Thymus (tissue), 11 donors: ENCODE measurements around the gene KAZN. TPM values are rescaled to one million over a fixed set of nuclear protein-coding genes. Genes with fewer than 3 reads are reported as not detected.

Experiments used
- DNase-seq, 9 donors: peaks; one replicate each; pipeline ENCODE4 v3.0.0-alpha.2; 2013; ENCODE audit warnings: low spot score in 9 of 9, low read depth in 6 of 9, missing footprints in 1 of 9
- H3K27ac ChIP-seq, 2 donors: one replicate each; pipeline ENCODE4 v1.5.1; 2013; ENCODE audit warnings: control low read depth in 1 of 2, low read depth in 1 of 2, low read length in 1 of 2, mild to moderate bottlenecking in 1 of 2, moderate library complexity in 1 of 2
- H3K27me3 ChIP-seq, 2 donors: one replicate each; pipeline ENCODE4 v1.5.1; 2013; ENCODE audit warnings: low read length in 1 of 2; ENCODE audit not compliant: control insufficient read depth in 2 of 2, insufficient read depth in 1 of 2
- H3K36me3 ChIP-seq, 2 donors: one replicate each; pipeline ENCODE4 v1.5.1; 2013; ENCODE audit warnings: low read length in 1 of 2, mild to moderate bottlenecking in 1 of 2, moderate library complexity in 1 of 2; ENCODE audit not compliant: control insufficient read depth in 2 of 2, insufficient read depth in 2 of 2
- H3K4me1 ChIP-seq, 2 donors: one replicate each; pipeline ENCODE4 v1.5.1; 2013; ENCODE audit warnings: low read length in 2 of 2; ENCODE audit not compliant: control insufficient read depth in 2 of 2, insufficient read depth in 2 of 2
- H3K4me3 ChIP-seq, 2 donors: one replicate each; pipeline ENCODE4 v1.5.1; 2013; ENCODE audit warnings: low read length in 2 of 2, control low read depth in 1 of 2, mild to moderate bottlenecking in 1 of 2
- H3K9me3 ChIP-seq, 2 donors: one replicate each; pipeline ENCODE4 v1.5.1; 2013; ENCODE audit warnings: low read length in 1 of 2, mild to moderate bottlenecking in 1 of 2; ENCODE audit not compliant: control insufficient read depth in 2 of 2, insufficient read depth in 1 of 2
- WGBS: extraction: QIAGEN DNeasy Blood & Tissue Kit; methylation state at CpG from one replicate; pipeline ENCODE4 v1.1.7; 2013; 5-methylcytosine and 5-hydroxymethylcytosine counted together
- polyA plus RNA-seq: library from polyadenylated mRNA; stranded (reverse); fragments of 200-250 nt; gene quantifications from one replicate; pipeline ENCODE4 v1.2.3, GENCODE V29; 2013
- total RNA-seq: library from RNA; stranded (reverse); fragments of 120-200 nt; gene quantifications from one replicate; pipeline ENCODE4 v1.2.4, GENCODE V29; 2013
- donor health status: healthy.

Gene KAZN
- total and polyA plus RNA-seq, 2 donors: 1.3 to 5.7 TPM

DNA sequence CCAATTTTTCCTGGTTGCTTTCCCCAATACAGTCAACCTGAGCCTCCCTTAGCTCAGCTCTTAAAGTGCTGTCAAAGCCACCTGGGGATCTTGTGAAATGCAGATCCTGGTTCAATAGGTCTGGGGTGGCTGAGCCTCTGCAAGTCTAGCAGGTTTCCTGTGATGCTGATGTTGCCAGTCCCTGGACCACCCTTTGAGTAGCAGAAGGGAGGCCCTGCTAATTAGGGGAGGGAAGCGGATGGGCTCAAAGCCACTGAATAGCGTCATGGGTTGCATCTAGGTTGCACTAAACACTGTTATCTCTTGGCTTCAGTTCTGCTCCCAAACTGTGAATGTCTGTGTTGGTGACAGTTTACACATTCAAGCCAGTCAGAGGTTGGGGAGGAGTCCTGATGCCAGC, 127.2 kb downstream of the KAZN start:
- Histone ChIP-seq H3K36me3 (no peaks in the 10 kb centered on the region), H3K4me1 (no peaks in the 10 kb centered on the region), H3K4me3 (no peak overlapping the region), H3K27me3 (no peaks in the 10 kb centered on the region), H3K27ac (no peak overlapping the region), H3K9me3 (no peaks in the 10 kb centered on the region)
- WGBS: 97% methylated on average over 2 of the region's 2 CpGs
- no peak for DNase-seq

GRCh38 chr1:14726606-14727005, 128.1 kb downstream of the KAZN start:
- 97% methylated on average over 6 of the region's 6 CpGs for WGBS
- H3K4me1 ChIP-seq: no peaks in the 10 kb centered on the region
- DNase-seq: no peak
- H3K4me3 ChIP-seq: no peak overlapping the region
- no peaks in the 10 kb centered on the region for H3K36me3 ChIP-seq
- H3K27ac ChIP-seq: no peak overlapping the region
- H3K9me3 ChIP-seq: no peaks in the 10 kb centered on the region
- no peaks in the 10 kb centered on the region for H3K27me3 ChIP-seq

DNA sequence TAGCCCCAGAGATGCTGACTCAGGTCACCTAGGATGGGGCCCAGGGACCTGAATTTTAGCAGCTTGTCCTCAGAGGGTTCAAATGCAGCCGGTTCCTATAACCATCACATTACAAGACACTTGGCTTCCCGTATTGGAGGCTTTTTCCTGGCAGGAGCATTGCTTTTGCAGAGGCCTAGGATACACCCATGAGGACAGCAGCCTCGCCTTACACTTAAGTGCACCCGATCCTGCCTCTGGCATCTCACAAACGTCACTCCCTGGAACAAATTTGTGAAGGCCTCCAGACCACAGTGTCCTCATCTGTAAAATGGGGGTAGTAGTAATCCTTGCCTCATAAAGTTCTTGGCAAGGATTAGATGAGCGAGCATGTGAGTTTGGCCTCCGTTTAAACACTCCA, 130.0 kb downstream of the KAZN start:
- no peak for DNase-seq
- WGBS: 93% methylated on average over 7 of the region's 7 CpGs

GRCh38 chr1:14732728-14733047, 134.2 kb downstream of the KAZN start:
- Histone ChIP-seq H3K27me3 (no peaks in the 10 kb centered on the region), H3K4me1 (peaks cover 0 to 22% of the 10 kb centered on the region in 2 donors), H3K27ac (peak overlapping the region; percentile 64 to 68), H3K36me3 (no peaks in the 10 kb centered on the region), H3K9me3 (no peaks in the 10 kb centered on the region), H3K4me3 (no peak overlapping the region)
- no peak for DNase-seq
- 93% methylated on average over 5 of the region's 5 CpGs for WGBS

More for the DNA sequence above, 130.0 kb downstream of the KAZN start:
- Histone ChIP-seq H3K4me3 (no peak overlapping the region), H3K27ac (no peak overlapping the region), H3K9me3 (no peaks in the 10 kb centered on the region), H3K36me3 (no peaks in the 10 kb centered on the region), H3K27me3 (no peaks in the 10 kb centered on the region), H3K4me1 (peaks cover 0 to 4% of the 10 kb centered on the region in 2 donors)

GRCh38 chr1:14733048-14733778, 134.7 kb downstream of the KAZN start:
- H3K36me3 ChIP-seq: no peaks in the 10 kb centered on the region
- WGBS: 78% methylated on average over 21 of the region's 21 CpGs
- peak overlapping the region; percentile 69 to 76 for H3K27ac ChIP-seq
- DNase-seq: peak in 2 of 9 donors; percentile 21 to 47
- H3K4me1 ChIP-seq: peaks cover 0 to 27% of the 10 kb centered on the region in 2 donors
- no peaks in the 10 kb centered on the region for H3K27me3 ChIP-seq
- no peak overlapping the region for H3K4me3 ChIP-seq
- no peaks in the 10 kb centered on the region for H3K9me3 ChIP-seq

GRCh38 chr1:14733779-14734140, 135.3 kb downstream of the KAZN start:
- no peak overlapping the region for H3K4me3 ChIP-seq
- H3K36me3 ChIP-seq: no peaks in the 10 kb centered on the region
- H3K9me3 ChIP-seq: no peaks in the 10 kb centered on the region
- no peak for DNase-seq
- H3K27ac ChIP-seq: peak overlapping the region; percentile 69 to 76
- H3K4me1 ChIP-seq: peaks cover 0 to 31% of the 10 kb centered on the region in 2 donors
- no peaks in the 10 kb centered on the region for H3K27me3 ChIP-seq
- WGBS: 83% methylated on average over 10 of the region's 10 CpGs

- 3% methylated on average over 4 of the region's 4 CpGs for WGBS
- Histone ChIP-seq H3K9me3 (no peaks in the 10 kb centered on the region), H3K27ac (no peak overlapping the region), H3K36me3 (no peaks in the 10 kb centered on the region), H3K4me1 (peaks cover 0 to 52% of the 10 kb centered on the region in 2 donors), H3K27me3 (peaks cover 2 to 4% of the 10 kb centered on the region in 2 donors), H3K4me3 (no peak overlapping the region)
- no peak for DNase-seq
Measured at GRCh38 chr1:14735841-14736240, 137.4 kb downstream of the KAZN start.

DNA sequence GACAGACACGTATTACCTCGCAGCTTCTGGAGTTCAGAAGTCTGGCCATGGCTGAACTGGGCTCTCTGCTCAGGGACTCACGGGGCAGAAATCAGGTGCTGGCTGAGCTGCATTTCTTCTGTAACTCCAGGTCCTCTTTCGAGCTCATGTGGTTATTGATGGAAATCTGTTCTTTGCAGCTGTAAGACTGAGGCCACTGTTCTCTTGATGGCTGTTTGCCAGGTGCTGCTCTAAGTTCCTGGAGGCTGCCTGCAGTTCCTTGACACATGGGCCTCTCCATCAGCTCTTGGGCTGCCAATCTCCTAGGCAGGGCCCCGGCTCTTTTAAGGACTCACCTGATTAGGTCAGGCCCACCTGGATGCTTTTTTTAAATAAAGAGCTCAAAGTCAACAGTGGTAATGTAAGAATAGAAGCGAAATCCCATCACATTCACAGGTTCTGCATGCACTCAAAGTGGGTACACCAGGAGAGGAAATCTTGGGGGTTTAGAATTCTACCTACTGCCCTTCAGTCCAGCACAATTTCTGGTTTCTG, 139.1 kb downstream of the KAZN start:
- peak in 1 of 9 donors; percentile 49 for DNase-seq
- 48% methylated on average over 6 of the region's 6 CpGs for WGBS
- peaks cover 2 to 4% of the 10 kb centered on the region in 2 donors for H3K27me3 ChIP-seq
- H3K27ac ChIP-seq: no peak overlapping the region
- no peaks in the 10 kb centered on the region for H3K36me3 ChIP-seq
- peaks cover 0 to 68% of the 10 kb centered on the region in 2 donors for H3K4me1 ChIP-seq
- no peak overlapping the region for H3K4me3 ChIP-seq
- no peaks in the 10 kb centered on the region for H3K9me3 ChIP-seq

DNA sequence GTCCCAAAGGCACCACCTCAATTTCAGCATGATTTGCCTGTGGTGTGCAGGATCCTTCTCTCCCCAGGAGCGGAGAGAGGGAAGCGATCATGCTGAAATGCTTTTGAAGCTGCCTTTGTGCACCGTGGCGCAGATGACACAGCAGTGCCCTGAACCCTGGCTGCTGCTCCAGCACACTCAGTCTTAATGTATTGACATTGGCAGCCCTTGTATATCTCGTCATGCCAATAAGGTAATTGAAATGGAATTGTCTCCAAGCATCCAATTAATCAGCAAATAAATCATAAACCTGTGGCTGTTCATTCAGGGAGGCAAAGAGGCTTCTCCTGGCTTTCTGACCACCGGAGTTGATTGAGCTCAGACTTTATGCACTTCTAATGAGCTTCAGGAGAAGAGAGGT, 139.8 kb downstream of the KAZN start:
- WGBS: 95% methylated on average over 6 of the region's 6 CpGs
- H3K27me3 ChIP-seq: peaks cover 2 to 4% of the 10 kb centered on the region in 2 donors
- no peaks in the 10 kb centered on the region for H3K9me3 ChIP-seq
- H3K4me1 ChIP-seq: peaks cover 0 to 68% of the 10 kb centered on the region in 2 donors
- no peaks in the 10 kb centered on the region for H3K36me3 ChIP-seq
- H3K4me3 ChIP-seq: no peak overlapping the region
- H3K27ac ChIP-seq: no peak overlapping the region
- DNase-seq: no peak
